22Rv1 (cell line): ENCODE measurements around the gene SLC19A1.
"Not testable (repeated sequence)": the region's sequence is repeated elsewhere in the genome, so short reads cannot be mapped to it uniquely, and the experiment has no call there.

ENCODE experiments used
- CTCF ChIP-seq: fragments of 450-650 bp; IDR thresholded peaks from 2 replicates; pipeline ENCODE4 v1.5.1; 2017; ENCODE audit warnings: mild to moderate bottlenecking
- ZFX ChIP-seq: fragments of 450-650 bp; IDR thresholded peaks from 2 replicates; pipeline ENCODE4 v1.6.1; 2017; ENCODE audit warnings: antibody characterized with exemption, borderline replicate concordance

GRCh38 chr21:45561241-45561640, 19.0 kb upstream of the SLC19A1 start:
- TF ChIP-seq CTCF, ZFX: not testable (repeated sequence)
